ENCODE measurements around the gene RERE.
A peak's percentile ranks its signal among the peaks of the same experiment; 100 is the strongest.

RERE gene

DNA sequence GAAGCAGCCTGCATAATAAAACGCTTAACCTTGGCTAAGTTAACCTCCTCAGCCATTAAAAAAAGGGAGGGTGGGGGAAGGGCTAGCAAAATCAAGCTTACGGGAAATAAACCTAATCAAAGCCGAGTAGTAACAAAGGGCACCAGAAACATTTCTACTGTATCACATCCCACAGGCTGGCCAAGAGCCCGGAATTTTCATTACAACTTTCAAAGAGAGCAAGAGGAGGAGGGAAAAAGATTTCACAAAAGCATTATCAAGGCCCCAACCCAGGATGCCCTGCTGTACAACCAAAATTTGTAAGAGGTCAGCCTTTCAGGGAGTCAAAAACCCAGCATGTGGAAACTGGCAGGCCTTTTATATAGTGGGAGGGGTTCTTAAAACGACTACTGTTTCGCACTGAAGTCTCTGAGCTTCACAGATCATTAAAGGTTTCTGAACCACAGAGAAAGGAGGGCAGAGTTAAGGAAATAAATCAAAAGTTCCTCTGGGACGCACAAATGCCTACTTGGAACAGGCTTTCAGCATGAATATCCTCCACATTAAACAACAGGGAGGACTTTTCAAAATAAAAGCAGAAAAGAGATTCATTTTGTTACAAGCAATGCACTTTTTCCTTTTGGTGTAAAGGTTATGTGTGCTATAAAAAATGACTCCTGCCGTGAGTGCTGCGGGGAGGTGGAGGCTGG lies 409.1 kb downstream of the RERE start:
- POLR2A ChIA-PET, result no interaction called here
- Histone ChIP-seq H3K27ac (ENCODE audit: extremely low read depth, low read depth, low read length) (peak overlapping the region; percentile 32), H3K4me3 (ENCODE audit: low read depth, low read length) (no peak overlapping the region), H3K36me3 (ENCODE audit: control insufficient read depth in 2 of 2, insufficient read depth in 1 of 2, low read length in 2 of 2) (peaks cover 0 to 12% of the 10 kb centered on the region in 2 experiments; a peak in 2 of 3 replicates), H3K4me1 (ENCODE audit: control insufficient read depth, insufficient read depth, low read length) (peaks cover 29% of the 10 kb centered on the region), H3K9me3 (ENCODE audit: control insufficient read depth, insufficient read depth, low read depth, low read length) (no peaks in the 10 kb centered on the region)
- CTCF ChIA-PET, result interaction anchor here (0.6 to 1.1 kb wide), 4 partner anchors 15 to 35 kb away, joined by 3 to 4 read pairs (median 4); no protein-coding TSS in a partner anchor
- TF ChIP-seq, protein P1, sequence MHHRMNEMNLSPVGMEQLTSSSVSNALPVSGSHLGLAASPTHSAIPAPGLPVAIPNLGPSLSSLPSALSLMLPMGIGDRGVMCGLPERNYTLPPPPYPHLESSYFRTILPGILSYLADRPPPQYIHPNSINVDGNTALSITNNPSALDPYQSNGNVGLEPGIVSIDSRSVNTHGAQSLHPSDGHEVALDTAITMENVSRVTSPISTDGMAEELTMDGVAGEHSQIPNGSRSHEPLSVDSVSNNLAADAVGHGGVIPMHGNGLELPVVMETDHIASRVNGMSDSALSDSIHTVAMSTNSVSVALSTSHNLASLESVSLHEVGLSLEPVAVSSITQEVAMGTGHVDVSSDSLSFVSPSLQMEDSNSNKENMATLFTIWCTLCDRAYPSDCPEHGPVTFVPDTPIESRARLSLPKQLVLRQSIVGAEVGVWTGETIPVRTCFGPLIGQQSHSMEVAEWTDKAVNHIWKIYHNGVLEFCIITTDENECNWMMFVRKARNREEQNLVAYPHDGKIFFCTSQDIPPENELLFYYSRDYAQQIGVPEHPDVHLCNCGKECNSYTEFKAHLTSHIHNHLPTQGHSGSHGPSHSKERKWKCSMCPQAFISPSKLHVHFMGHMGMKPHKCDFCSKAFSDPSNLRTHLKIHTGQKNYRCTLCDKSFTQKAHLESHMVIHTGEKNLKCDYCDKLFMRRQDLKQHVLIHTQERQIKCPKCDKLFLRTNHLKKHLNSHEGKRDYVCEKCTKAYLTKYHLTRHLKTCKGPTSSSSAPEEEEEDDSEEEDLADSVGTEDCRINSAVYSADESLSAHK (tag by site-specific recombination; IDR thresholded peaks at IDR 0.05), result peak; percentile 97
- TF ChIP-seq ZNF791 (tag by site-specific recombination; IDR thresholded peaks at IDR 0.05) (no peak), ZNF324 (tag by site-specific recombination; IDR thresholded peaks at IDR 0.05) (no peak), GLIS1 (tag by site-specific recombination; IDR thresholded peaks at IDR 0.05) (peak; percentile 6; the same call in 1 of the 2 replicates), ZNF610 (tag by site-specific recombination; IDR thresholded peaks at IDR 0.05; ENCODE audit: borderline replicate concordance) (no peak), ZNF837 (tag by site-specific recombination; IDR thresholded peaks at IDR 0.05) (no peak), ZNF660 (tag by site-specific recombination; IDR thresholded peaks at IDR 0.05) (no peak), KLF1 (tag by site-specific recombination; IDR thresholded peaks at IDR 0.05) (no peak), PRDM1 (tag by site-specific recombination; IDR thresholded peaks at IDR 0.05) (no peak), GFI1B (tag by site-specific recombination; IDR thresholded peaks at IDR 0.05) (peak; percentile 7; the same call in 1 of the 2 replicates), ZNF670 (tag by site-specific recombination; IDR thresholded peaks at IDR 0.05; ENCODE audit: low read depth) (no peak), ZBTB7A (tag by site-specific recombination; IDR thresholded peaks at IDR 0.05; ENCODE audit: low read depth) (no peak), ZNF341 (tag by site-specific recombination; IDR thresholded peaks at IDR 0.05; ENCODE audit: low read depth) (no peak), ZNF138 (tag by site-specific recombination; IDR thresholded peaks at IDR 0.05; ENCODE audit: borderline replicate concordance) (no peak), REPIN1 (tag by site-specific recombination; IDR thresholded peaks at IDR 0.05; ENCODE audit: low read depth) (no peak)
- TF ChIP-seq, protein P2, sequence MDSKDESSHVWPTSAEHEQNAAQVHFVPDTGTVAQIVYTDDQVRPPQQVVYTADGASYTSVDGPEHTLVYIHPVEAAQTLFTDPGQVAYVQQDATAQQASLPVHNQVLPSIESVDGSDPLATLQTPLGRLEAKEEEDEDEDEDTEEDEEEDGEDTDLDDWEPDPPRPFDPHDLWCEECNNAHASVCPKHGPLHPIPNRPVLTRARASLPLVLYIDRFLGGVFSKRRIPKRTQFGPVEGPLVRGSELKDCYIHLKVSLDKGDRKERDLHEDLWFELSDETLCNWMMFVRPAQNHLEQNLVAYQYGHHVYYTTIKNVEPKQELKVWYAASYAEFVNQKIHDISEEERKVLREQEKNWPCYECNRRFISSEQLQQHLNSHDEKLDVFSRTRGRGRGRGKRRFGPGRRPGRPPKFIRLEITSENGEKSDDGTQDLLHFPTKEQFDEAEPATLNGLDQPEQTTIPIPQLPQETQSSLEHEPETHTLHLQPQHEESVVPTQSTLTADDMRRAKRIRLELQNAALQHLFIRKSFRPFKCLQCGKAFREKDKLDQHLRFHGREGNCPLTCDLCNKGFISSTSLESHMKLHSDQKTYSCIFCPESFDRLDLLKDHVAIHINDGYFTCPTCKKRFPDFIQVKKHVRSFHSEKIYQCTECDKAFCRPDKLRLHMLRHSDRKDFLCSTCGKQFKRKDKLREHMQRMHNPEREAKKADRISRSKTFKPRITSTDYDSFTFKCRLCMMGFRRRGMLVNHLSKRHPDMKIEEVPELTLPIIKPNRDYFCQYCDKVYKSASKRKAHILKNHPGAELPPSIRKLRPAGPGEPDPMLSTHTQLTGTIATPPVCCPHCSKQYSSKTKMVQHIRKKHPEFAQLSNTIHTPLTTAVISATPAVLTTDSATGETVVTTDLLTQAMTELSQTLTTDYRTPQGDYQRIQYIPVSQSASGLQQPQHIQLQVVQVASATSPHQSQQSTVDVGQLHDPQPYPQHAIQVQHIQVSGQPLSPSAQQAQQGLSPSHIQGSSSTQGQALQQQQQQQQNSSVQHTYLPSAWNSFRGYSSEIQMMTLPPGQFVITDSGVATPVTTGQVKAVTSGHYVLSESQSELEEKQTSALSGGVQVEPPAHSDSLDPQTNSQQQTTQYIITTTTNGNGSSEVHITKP (tag by site-specific recombination; IDR thresholded peaks at IDR 0.05), result peak; percentile 20; the same call in 1 of the 2 replicates
- TF ChIP-seq, protein P3, sequence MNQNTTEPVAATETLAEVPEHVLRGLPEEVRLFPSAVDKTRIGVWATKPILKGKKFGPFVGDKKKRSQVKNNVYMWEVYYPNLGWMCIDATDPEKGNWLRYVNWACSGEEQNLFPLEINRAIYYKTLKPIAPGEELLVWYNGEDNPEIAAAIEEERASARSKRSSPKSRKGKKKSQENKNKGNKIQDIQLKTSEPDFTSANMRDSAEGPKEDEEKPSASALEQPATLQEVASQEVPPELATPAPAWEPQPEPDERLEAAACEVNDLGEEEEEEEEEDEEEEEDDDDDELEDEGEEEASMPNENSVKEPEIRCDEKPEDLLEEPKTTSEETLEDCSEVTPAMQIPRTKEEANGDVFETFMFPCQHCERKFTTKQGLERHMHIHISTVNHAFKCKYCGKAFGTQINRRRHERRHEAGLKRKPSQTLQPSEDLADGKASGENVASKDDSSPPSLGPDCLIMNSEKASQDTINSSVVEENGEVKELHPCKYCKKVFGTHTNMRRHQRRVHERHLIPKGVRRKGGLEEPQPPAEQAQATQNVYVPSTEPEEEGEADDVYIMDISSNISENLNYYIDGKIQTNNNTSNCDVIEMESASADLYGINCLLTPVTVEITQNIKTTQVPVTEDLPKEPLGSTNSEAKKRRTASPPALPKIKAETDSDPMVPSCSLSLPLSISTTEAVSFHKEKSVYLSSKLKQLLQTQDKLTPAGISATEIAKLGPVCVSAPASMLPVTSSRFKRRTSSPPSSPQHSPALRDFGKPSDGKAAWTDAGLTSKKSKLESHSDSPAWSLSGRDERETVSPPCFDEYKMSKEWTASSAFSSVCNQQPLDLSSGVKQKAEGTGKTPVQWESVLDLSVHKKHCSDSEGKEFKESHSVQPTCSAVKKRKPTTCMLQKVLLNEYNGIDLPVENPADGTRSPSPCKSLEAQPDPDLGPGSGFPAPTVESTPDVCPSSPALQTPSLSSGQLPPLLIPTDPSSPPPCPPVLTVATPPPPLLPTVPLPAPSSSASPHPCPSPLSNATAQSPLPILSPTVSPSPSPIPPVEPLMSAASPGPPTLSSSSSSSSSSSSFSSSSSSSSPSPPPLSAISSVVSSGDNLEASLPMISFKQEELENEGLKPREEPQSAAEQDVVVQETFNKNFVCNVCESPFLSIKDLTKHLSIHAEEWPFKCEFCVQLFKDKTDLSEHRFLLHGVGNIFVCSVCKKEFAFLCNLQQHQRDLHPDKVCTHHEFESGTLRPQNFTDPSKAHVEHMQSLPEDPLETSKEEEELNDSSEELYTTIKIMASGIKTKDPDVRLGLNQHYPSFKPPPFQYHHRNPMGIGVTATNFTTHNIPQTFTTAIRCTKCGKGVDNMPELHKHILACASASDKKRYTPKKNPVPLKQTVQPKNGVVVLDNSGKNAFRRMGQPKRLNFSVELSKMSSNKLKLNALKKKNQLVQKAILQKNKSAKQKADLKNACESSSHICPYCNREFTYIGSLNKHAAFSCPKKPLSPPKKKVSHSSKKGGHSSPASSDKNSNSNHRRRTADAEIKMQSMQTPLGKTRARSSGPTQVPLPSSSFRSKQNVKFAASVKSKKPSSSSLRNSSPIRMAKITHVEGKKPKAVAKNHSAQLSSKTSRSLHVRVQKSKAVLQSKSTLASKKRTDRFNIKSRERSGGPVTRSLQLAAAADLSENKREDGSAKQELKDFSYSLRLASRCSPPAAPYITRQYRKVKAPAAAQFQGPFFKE (tag by site-specific recombination; IDR thresholded peaks at IDR 0.05; ENCODE audit: borderline replicate concordance), result no peak
- TF ChIP-seq, protein P4, sequence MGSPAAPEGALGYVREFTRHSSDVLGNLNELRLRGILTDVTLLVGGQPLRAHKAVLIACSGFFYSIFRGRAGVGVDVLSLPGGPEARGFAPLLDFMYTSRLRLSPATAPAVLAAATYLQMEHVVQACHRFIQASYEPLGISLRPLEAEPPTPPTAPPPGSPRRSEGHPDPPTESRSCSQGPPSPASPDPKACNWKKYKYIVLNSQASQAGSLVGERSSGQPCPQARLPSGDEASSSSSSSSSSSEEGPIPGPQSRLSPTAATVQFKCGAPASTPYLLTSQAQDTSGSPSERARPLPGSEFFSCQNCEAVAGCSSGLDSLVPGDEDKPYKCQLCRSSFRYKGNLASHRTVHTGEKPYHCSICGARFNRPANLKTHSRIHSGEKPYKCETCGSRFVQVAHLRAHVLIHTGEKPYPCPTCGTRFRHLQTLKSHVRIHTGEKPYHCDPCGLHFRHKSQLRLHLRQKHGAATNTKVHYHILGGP (tag by site-specific recombination; IDR thresholded peaks at IDR 0.05), result no peak
- TF ChIP-seq, protein P5, sequence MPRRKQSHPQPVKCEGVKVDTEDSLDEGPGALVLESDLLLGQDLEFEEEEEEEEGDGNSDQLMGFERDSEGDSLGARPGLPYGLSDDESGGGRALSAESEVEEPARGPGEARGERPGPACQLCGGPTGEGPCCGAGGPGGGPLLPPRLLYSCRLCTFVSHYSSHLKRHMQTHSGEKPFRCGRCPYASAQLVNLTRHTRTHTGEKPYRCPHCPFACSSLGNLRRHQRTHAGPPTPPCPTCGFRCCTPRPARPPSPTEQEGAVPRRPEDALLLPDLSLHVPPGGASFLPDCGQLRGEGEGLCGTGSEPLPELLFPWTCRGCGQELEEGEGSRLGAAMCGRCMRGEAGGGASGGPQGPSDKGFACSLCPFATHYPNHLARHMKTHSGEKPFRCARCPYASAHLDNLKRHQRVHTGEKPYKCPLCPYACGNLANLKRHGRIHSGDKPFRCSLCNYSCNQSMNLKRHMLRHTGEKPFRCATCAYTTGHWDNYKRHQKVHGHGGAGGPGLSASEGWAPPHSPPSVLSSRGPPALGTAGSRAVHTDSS (tag by site-specific recombination; IDR thresholded peaks at IDR 0.05), result no peak
- TF ChIP-seq, protein P6, sequence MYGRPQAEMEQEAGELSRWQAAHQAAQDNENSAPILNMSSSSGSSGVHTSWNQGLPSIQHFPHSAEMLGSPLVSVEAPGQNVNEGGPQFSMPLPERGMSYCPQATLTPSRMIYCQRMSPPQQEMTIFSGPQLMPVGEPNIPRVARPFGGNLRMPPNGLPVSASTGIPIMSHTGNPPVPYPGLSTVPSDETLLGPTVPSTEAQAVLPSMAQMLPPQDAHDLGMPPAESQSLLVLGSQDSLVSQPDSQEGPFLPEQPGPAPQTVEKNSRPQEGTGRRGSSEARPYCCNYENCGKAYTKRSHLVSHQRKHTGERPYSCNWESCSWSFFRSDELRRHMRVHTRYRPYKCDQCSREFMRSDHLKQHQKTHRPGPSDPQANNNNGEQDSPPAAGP (tag by site-specific recombination; IDR thresholded peaks at IDR 0.05), result no peak

Measured in HEK293 (cell line).